H9 (cell line): ENCODE results near the gene AQP3. TPM values are rescaled to one million over a fixed set of nuclear protein-coding genes. Genes with fewer than 3 reads are reported as not detected.

Experiments used
- DNase-seq: peaks from one replicate; pipeline ENCODE4 v3.0.0-alpha.2; 2017
- H2AFZ ChIP-seq: one replicate; pipeline ENCODE4 v1.6.1; 2013; ENCODE audit warnings: mild to moderate bottlenecking, low read length, control low read depth, moderate library complexity
- H2AK5ac ChIP-seq: 2 replicates; pipeline ENCODE4 v1.6.1; 2013; ENCODE audit warnings: low read length, control low read depth, mixed read lengths; ENCODE audit not compliant: insufficient read length
- H2BK120ac ChIP-seq: one replicate; pipeline ENCODE4 v1.6.1; 2013; ENCODE audit warnings: low read depth, mild to moderate bottlenecking, low read length, control low read depth, inconsistent platforms; ENCODE audit not compliant: poor library complexity, severe bottlenecking
- H2BK12ac ChIP-seq: 2 replicates; pipeline ENCODE4 v1.6.1; 2013; ENCODE audit warnings: low read length, control low read depth, mixed read lengths, low read depth; ENCODE audit not compliant: insufficient read length
- H2BK15ac ChIP-seq: 2 replicates; pipeline ENCODE4 v1.6.1; 2013; ENCODE audit warnings: low read depth, low read length, control low read depth
- H2BK20ac ChIP-seq: one replicate; pipeline ENCODE4 v1.6.1; 2013; ENCODE audit warnings: low read depth, mild to moderate bottlenecking, low read length, control low read depth, inconsistent platforms; ENCODE audit not compliant: poor library complexity, severe bottlenecking
- H2BK5ac ChIP-seq: 2 replicates; pipeline ENCODE4 v1.6.1; 2013; ENCODE audit warnings: low read length, control low read depth, mixed read lengths; ENCODE audit not compliant: insufficient read length
- H3K14ac ChIP-seq: 2 replicates; pipeline ENCODE4 v1.6.1; 2013; ENCODE audit warnings: low read length, control low read depth; ENCODE audit not compliant: insufficient read depth
- H3K18ac ChIP-seq: 2 replicates; pipeline ENCODE4 v1.6.1; 2013; ENCODE audit warnings: low read depth, mild to moderate bottlenecking, mixed read lengths, low read length, control low read depth; ENCODE audit not compliant: insufficient read length
- H3K23ac ChIP-seq: 2 replicates; pipeline ENCODE4 v1.6.1; 2013; ENCODE audit warnings: low read length, control low read depth, mixed read lengths, low read depth; ENCODE audit not compliant: insufficient read length
- H3K23me2 ChIP-seq: 2 replicates; pipeline ENCODE4 v1.6.1; 2013; ENCODE audit warnings: low read depth, mild to moderate bottlenecking, mixed read lengths, low read length, control low read depth; ENCODE audit not compliant: insufficient read length, poor library complexity, severe bottlenecking
- H3K27ac ChIP-seq: 2 replicates; pipeline ENCODE4 v1.5.1; 2013; ENCODE audit warnings: low read length, control low read depth, mixed read lengths, low read depth; ENCODE audit not compliant: insufficient read length
- H3K27me3 ChIP-seq: 2 replicates; pipeline ENCODE4 v1.6.1; 2013; ENCODE audit warnings: low read length, control low read depth, inconsistent platforms; ENCODE audit not compliant: insufficient read depth
- H3K4ac ChIP-seq: 2 replicates; pipeline ENCODE4 v1.6.1; 2013; ENCODE audit warnings: low read depth, mild to moderate bottlenecking, control low read depth, inconsistent platforms, low read length, moderate library complexity
- H3K4me1 ChIP-seq: 2 replicates; pipeline ENCODE4 v1.6.1; 2013; ENCODE audit warnings: low read length, control low read depth, inconsistent platforms; ENCODE audit not compliant: insufficient read depth
- H3K4me2 ChIP-seq: 2 replicates; pipeline ENCODE4 v1.6.1; 2013; ENCODE audit warnings: low read length, control low read depth, mixed read lengths; ENCODE audit not compliant: insufficient read length, insufficient read depth
- H3K56ac ChIP-seq: 2 replicates; pipeline ENCODE4 v1.6.1; 2013; ENCODE audit warnings: low read depth, mild to moderate bottlenecking, mixed read lengths, low read length, control low read depth; ENCODE audit not compliant: insufficient read length
- H3K79me1 ChIP-seq: 2 replicates; pipeline ENCODE4 v1.6.1; 2013; ENCODE audit warnings: low read depth, mild to moderate bottlenecking, moderate library complexity, low read length, control low read depth, inconsistent platforms; ENCODE audit not compliant: insufficient read depth, poor library complexity, severe bottlenecking
- H3K79me2 ChIP-seq: 2 replicates; pipeline ENCODE4 v1.6.1; 2013; ENCODE audit warnings: low read length, control low read depth, inconsistent platforms; ENCODE audit not compliant: insufficient read depth
- H3K9ac ChIP-seq: 2 replicates; pipeline ENCODE4 v1.6.1; 2013; ENCODE audit warnings: low read length, control low read depth, mixed read lengths; ENCODE audit not compliant: insufficient read length; ENCODE audit errors: extremely low read depth
- H3K9me3 ChIP-seq: one replicate; pipeline ENCODE4 v1.6.1; 2013; ENCODE audit warnings: low read depth, low read length, inconsistent platforms; ENCODE audit not compliant: control insufficient read depth
- H3T11ph ChIP-seq: one replicate; pipeline ENCODE4 v1.6.1; 2013; ENCODE audit warnings: mild to moderate bottlenecking, low read length, control low read depth, inconsistent platforms
- H4K20me1 ChIP-seq: one replicate; pipeline ENCODE4 v1.6.1; 2013; ENCODE audit not compliant: control insufficient read depth, insufficient read length, insufficient read depth
- H4K5ac ChIP-seq: 2 replicates; pipeline ENCODE4 v1.6.1; 2013; ENCODE audit warnings: low read depth, mild to moderate bottlenecking, mixed read lengths, low read length, control low read depth; ENCODE audit not compliant: insufficient read length
- H4K8ac ChIP-seq: replicated peaks from 2 replicates; pipeline ENCODE4 v1.6.1; 2013; ENCODE audit warnings: low read length, control low read depth, mixed read lengths, low read depth; ENCODE audit not compliant: insufficient read length
- H4K91ac ChIP-seq: 2 replicates; pipeline ENCODE4 v1.6.1; 2013; ENCODE audit warnings: low read depth, mild to moderate bottlenecking, moderate library complexity, mixed read lengths, low read length, control low read depth; ENCODE audit not compliant: insufficient read length
- H3K27ac Mint-ChIP-seq, 3 experiments: 2 replicates in 2 of 3; 3 replicates in 1 of 3; pipeline ENCODE4 v1.8.0; 2020 to 2021; ENCODE audit warnings: mixed read lengths in 3 of 3, mild to moderate bottlenecking in 1 of 3, moderate library complexity in 1 of 3
- H3K27me3 Mint-ChIP-seq: 2 replicates; pipeline ENCODE4 v1.8.0; 2021; ENCODE audit warnings: low read depth, mild to moderate bottlenecking, moderate library complexity, mixed read lengths
- H3K36me3 Mint-ChIP-seq, 3 experiments: 2 replicates in 2 of 3; 3 replicates in 1 of 3; pipeline ENCODE4 v1.8.0; 2020 to 2021; ENCODE audit warnings: low read depth in 3 of 3, mixed read lengths in 3 of 3; ENCODE audit not compliant: insufficient read depth in 1 of 3
- H3K4me1 Mint-ChIP-seq, 2 experiments: 2 replicates each; pipeline ENCODE4 v1.8.0; 2020; ENCODE audit warnings: mixed read lengths in 2 of 2
- H3K4me3 Mint-ChIP-seq, 2 experiments: 2 replicates in 1 of 2; 3 replicates in 1 of 2; pipeline ENCODE4 v1.8.0; 2020 to 2021; ENCODE audit warnings: mild to moderate bottlenecking in 2 of 2, mixed read lengths in 2 of 2, moderate library complexity in 1 of 2
- H3K9me3 Mint-ChIP-seq, 2 experiments: 2 replicates in 1 of 2; 3 replicates in 1 of 2; pipeline ENCODE4 v1.8.0; 2020; ENCODE audit warnings: mild to moderate bottlenecking in 2 of 2, mixed read lengths in 2 of 2, moderate library complexity in 1 of 2
- WGBS: extraction: QIAGEN DNeasy Blood & Tissue Kit; methylation state at CpG from one replicate; pipeline ENCODE4 v1.1.7; 2013; ENCODE audit warnings: missing lambda C conversion rate, low lambda C conversion rate, mixed read lengths; ENCODE audit not compliant: insufficient read length; ENCODE audit errors: extremely low coverage; 5-methylcytosine and 5-hydroxymethylcytosine counted together
- total RNA-seq: library from RNA; stranded (reverse); gene quantifications from 2 replicates; pipeline ENCODE4 v1.2.1, GENCODE V29; 2021
- TF ChIP-seq, protein P1 (sequence below): fragments of 200-600 bp; sonication (generic); conservative IDR thresholded peaks from 3 replicates; pipeline ENCODE4 v1.8.0; 2021; ENCODE audit warnings: antibody characterized with exemption, mild to moderate bottlenecking

Gene AQP3
- total RNA-seq, 1 experiment from 2014 or later: 1.6 TPM

DNA sequence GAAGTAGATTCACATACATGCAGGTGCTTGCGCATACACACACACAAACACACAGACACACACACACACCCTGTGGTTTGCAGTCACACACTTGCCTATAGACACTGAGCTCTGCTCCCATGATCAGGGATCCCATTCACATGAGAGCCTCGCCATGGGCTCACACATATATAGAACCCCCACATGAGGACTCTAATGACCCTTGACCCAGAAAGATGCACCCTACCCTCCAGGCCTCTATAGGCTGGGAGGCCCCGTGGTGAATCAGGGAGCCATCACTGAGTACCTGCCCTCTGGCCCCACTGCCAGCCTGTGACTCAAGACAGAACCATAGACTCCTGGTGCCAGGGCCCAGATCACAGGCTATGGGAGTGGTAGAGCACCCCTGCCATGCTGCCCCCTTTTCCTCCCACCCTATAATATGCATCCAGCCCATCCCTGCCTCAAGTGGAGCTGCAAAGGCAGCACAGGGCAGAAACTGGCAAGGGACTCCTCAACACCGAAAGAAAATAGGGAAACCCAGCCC lies 3.3 kb upstream of the AQP3 start:
- Histone ChIP-seq H3K18ac (no peak overlapping the region), H3K27me3 (peaks cover 4% of the 10 kb centered on the region; the same call in 1 of the 2 replicates), H3K79me1 (no peaks in the 10 kb centered on the region), H3K4ac (no peak overlapping the region), H3T11ph (no peak overlapping the region), H2BK12ac (no peak overlapping the region), H4K8ac (no peak overlapping the region), H3K56ac (no peak overlapping the region), H4K5ac (no peak overlapping the region), H2BK20ac (no peak overlapping the region), H3K79me2 (no peaks in the 10 kb centered on the region), H2AK5ac (no peak overlapping the region), H3K14ac (no peak overlapping the region; the same call in 1 of the 2 replicates), H3K9me3 (no peaks in the 10 kb centered on the region), H4K20me1 (no peaks in the 10 kb centered on the region), H3K4me1 (peaks cover 4% of the 10 kb centered on the region; the same call in 1 of the 2 replicates), H3K9ac (no peak overlapping the region), H4K91ac (no peak overlapping the region), H3K4me2 (no peak overlapping the region), H2BK120ac (no peak overlapping the region), H3K27ac (no peak overlapping the region), H2AFZ (no peak overlapping the region), H3K23ac (no peak overlapping the region), H2BK15ac (no peak overlapping the region), H2BK5ac (no peak overlapping the region), H3K23me2 (peaks cover 6% of the 10 kb centered on the region)
- Mint-ChIP-seq H3K4me3 (no peak overlapping the region), H3K27ac (no peak overlapping the region), H3K27me3 (peaks cover 40% of the 10 kb centered on the region), H3K36me3 (no peaks in the 10 kb centered on the region), H3K9me3 (no peaks in the 10 kb centered on the region), H3K4me1 (peaks cover 19 to 37% of the 10 kb centered on the region in 2 experiments)
- DNase-seq: no peak
- WGBS: no CpG with 5 or more reads among the region's 4 CpGs
- TF ChIP-seq, protein P1, sequence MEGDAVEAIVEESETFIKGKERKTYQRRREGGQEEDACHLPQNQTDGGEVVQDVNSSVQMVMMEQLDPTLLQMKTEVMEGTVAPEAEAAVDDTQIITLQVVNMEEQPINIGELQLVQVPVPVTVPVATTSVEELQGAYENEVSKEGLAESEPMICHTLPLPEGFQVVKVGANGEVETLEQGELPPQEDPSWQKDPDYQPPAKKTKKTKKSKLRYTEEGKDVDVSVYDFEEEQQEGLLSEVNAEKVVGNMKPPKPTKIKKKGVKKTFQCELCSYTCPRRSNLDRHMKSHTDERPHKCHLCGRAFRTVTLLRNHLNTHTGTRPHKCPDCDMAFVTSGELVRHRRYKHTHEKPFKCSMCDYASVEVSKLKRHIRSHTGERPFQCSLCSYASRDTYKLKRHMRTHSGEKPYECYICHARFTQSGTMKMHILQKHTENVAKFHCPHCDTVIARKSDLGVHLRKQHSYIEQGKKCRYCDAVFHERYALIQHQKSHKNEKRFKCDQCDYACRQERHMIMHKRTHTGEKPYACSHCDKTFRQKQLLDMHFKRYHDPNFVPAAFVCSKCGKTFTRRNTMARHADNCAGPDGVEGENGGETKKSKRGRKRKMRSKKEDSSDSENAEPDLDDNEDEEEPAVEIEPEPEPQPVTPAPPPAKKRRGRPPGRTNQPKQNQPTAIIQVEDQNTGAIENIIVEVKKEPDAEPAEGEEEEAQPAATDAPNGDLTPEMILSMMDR: no peak
